GM12891 (cell line): Measurements from ENCODE around the gene HK1.

Experiments
- DNase-seq: peaks from one replicate; pipeline ENCODE4 v3.0.0; 2011; ENCODE audit warnings: low spot score; ENCODE audit not compliant: insufficient read length
- FAIRE-seq: peaks from 2 replicates; lab custom pipeline; 2011; peaks lifted over from hg19 to GRCh38; lab: Jason Lieb, UNC
- PAX5 ChIP-seq: IDR thresholded peaks from 2 replicates; pipeline ENCODE4 v1.6.1; 2011; ENCODE audit warnings: low read length, moderate library complexity, mild to moderate bottlenecking; ENCODE audit not compliant: insufficient read depth, severe bottlenecking
- POLR2A ChIP-seq: IDR thresholded peaks from 2 replicates; pipeline ENCODE4 v1.6.1; 2011; ENCODE audit warnings: low read depth, low read length, control low read depth
- POLR2AphosphoS5 ChIP-seq: IDR thresholded peaks from 2 replicates; pipeline ENCODE4 v1.6.1; 2011; ENCODE audit warnings: low read depth, low read length, control low read depth
- POU2F2 ChIP-seq: IDR thresholded peaks from 2 replicates; pipeline ENCODE4 v1.6.1; 2011; ENCODE audit warnings: low read depth, mild to moderate bottlenecking, control low read depth, low read length, moderate library complexity
- SPI1 ChIP-seq: IDR thresholded peaks from 2 replicates; pipeline ENCODE4 v1.6.1; 2011; ENCODE audit warnings: low read depth, low read length, control low read depth
- TAF1 ChIP-seq: IDR thresholded peaks from 2 replicates; pipeline ENCODE4 v1.6.1; 2011; ENCODE audit warnings: low read depth, low read length, control low read depth

Gene HK1

DNA sequence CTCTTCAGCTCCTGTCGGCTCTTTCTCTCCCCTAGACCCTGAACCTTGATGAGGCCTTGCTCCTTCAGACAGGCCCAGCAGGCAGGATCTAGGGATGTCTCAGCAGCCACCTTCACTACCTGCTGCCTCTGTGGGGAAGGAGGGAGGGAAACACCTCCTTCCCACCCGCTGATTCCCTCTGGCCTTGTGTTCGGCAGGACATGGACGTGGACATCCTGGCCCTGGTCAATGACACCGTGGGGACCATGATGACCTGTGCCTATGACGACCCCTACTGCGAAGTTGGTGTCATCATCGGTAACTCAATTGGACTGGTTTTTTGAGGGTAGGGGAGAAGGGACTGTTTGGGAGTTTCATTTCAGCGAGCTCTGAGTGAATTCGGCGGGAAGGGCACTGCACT, 37.8 kb upstream of the HK1 start:
- DNase-seq (no peak), FAIRE-seq (no peak)
- no peak for TF ChIP-seq POLR2AphosphoS5

DNA sequence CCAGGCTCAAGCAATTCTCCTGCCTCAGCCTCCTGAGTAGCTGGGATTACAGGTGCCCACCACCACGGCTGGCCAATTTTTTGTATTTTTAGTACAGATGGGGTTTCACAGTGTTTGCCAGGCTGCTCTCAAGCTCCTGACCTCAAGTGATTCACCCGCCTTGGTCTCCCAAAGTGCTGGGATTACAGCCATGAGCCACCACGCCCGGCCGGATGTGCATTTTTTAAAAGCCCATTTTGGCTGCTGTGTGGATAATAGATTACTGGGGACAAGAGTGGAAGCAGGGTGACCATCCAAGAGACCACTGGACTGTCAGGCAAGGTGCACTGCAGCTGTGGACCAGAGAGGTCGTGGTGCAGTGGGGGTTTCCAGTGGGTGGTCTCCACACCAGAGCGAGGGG, 36.7 kb upstream of the HK1 start:
- FAIRE-seq, result no peak
- no peak for DNase-seq
- TF ChIP-seq POLR2A (no peak), POU2F2 (no peak), SPI1 (no peak), PAX5 (no peak)

DNA sequence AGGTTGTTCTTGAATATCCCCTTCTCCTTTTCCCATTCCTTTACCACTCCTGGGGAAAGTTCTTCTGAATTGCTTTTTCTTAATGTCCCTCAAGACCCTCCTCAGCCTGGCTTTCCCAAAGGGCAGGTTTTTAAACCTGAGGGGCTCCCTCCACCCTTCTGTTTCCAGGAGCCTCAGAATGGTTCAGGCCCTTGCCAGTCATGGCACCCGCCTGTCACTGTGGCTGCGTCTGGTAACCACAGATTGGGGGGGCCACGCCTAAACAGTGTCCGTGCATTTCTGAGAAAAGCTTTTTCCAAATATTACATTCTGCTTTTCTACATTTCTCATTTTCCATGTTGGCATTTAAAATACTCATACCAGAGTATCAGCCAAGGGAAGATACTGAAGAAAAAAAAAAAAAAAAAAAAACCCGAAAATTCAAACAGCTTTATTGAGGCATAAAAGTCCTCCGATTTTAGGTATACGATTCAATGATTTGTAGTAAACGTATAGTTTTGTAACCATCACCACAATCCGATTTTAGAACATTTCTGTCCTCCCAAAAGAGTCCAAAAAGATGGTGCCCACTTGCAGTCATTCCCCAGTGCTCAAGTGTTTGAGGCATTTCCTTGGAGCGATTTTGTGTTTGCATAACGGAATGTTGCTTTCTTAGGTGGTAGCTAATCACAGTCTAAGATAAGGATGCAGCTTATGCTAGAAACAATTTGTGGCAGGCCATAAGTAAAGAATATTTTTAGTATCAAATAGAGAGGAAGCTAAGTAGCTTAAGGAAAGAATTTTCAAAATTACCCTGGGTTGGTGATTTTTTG, 36.0 kb upstream of the HK1 start:
- no peak for TF ChIP-seq PAX5
- TF ChIP-seq POLR2AphosphoS5, result no peak
- TF ChIP-seq SPI1, result no peak
- no peak for TF ChIP-seq POU2F2
- no peak for TF ChIP-seq POLR2A
- TF ChIP-seq TAF1, result no peak
- DNase-seq (no peak), FAIRE-seq (no peak)

DNA sequence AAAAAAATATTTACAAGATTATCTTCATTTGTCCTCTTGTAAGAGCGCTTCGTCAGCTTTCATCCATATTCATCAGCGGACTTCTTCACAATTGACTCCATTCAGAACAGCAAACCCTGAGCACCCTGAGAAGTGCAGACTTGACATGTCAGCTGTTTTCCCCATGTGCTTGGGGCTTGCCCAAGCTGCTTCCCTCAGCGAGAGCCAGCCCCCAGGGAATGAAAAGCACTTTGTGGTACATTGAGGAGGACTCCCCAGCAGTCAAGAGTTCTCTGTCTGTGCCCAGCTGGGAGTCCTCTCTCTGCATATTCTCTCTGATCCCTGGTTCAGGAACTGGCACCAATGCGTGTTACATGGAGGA, 35.5 kb upstream of the HK1 start:
- TF ChIP-seq POLR2AphosphoS5 (no peak), SPI1 (no peak)
- DNase-seq, result no peak
- no peak for FAIRE-seq

DNA sequence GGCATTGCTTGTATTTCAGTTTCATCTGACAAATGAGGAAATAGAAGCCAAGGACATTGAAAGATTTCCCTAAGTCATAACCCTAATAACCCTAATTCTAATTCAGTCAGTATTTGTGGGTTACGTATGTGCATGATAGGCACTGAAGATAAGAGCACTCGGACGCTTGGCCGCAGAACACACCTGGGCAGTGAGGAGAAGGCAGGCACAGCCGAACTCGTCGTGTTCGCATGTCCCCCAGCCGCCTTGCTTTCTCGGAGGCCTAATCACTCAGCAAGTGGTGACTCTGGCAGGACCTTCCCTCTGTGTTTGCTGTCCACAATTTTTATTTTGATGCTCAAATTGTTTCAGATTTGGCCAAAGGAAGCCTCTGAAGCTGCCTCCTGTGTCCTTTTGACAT, 34.5 kb upstream of the HK1 start:
- DNase-seq, result no peak
- FAIRE-seq, result no peak
- no peak for TF ChIP-seq TAF1
- no peak for TF ChIP-seq POLR2AphosphoS5
- TF ChIP-seq POLR2A, result no peak
- TF ChIP-seq PAX5, result no peak
- TF ChIP-seq SPI1, result no peak
- no peak for TF ChIP-seq POU2F2

DNA sequence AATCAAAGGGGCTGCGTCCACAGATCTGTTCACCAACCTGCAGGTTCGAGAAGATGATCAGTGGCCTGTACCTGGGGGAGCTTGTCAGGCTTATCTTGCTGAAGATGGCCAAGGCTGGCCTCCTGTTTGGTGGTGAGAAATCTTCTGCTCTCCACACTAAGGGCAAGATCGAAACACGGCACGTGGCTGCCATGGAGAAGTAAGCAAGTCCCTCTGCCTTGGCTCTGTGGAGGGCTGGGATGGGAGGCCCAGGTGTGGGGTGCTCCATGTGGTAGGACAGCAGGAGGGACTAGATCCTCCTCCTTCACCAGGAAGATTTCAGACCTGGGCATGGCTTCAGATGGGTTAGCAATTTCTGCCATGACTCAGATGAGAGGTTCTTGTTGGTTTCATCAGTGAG, 32.3 kb upstream of the HK1 start:
- DNase-seq, result no peak
- TF ChIP-seq TAF1 (no peak), POLR2AphosphoS5 (no peak), SPI1 (no peak), POU2F2 (no peak), POLR2A (no peak), PAX5 (no peak)
- no peak for FAIRE-seq

DNA sequence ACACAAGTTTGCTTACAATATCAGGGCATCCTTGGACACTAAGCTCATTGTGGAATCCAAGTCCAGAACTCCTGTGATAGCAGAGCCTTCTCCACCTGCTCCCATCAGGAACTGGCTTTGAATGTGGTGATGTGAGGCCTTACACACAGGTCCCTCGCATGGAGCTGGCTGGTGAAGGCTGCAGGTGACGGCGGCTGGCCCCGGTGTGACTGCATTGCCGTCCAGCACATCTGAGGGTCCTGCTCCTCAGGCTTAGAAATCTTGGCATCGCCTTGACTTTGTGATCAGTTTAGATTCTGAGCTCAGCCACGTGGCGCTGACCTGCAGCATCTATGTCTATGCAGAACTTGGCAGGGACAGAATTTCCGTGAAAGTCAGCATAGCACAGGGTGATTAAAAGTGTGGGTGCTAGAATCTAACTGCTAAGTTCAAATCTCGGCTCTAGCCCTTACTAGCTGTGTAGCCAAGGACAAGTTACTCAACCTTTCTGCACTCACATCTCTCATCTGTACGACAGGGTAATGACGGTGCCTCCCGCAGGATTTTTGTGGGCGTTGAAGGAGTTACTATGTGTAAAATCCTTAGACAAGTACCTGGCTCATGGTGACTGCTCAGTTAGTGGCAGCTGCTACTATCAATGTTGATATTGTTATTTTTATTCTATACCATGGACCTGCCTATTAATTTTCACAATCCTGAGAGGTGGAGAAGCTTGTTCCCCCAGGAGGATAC, 31.5 kb upstream of the HK1 start:
- DNase-seq, result no peak
- TF ChIP-seq POLR2A (no peak), TAF1 (no peak), PAX5 (no peak), SPI1 (no peak), POU2F2 (no peak), POLR2AphosphoS5 (no peak)
- no peak for FAIRE-seq

DNA sequence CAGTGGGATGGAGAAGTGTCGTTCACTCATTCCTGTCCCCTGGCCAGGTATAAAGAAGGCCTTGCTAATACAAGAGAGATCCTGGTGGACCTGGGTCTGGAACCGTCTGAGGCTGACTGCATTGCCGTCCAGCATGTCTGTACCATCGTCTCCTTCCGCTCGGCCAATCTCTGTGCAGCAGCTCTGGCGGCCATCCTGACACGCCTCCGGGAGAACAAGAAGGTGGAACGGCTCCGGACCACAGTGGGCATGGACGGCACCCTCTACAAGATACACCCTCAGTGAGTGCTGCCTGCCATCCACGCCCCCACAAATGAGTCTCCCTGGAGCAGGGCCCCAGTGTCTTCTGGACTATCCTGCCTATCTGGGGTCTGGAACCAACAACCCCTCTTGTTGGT, 31.0 kb upstream of the HK1 start:
- no peak for FAIRE-seq
- DNase-seq, result no peak
- no peak for TF ChIP-seq POU2F2
- no peak for TF ChIP-seq TAF1
- no peak for TF ChIP-seq POLR2AphosphoS5
- TF ChIP-seq POLR2A, result no peak
- TF ChIP-seq SPI1, result no peak
- no peak for TF ChIP-seq PAX5

DNA sequence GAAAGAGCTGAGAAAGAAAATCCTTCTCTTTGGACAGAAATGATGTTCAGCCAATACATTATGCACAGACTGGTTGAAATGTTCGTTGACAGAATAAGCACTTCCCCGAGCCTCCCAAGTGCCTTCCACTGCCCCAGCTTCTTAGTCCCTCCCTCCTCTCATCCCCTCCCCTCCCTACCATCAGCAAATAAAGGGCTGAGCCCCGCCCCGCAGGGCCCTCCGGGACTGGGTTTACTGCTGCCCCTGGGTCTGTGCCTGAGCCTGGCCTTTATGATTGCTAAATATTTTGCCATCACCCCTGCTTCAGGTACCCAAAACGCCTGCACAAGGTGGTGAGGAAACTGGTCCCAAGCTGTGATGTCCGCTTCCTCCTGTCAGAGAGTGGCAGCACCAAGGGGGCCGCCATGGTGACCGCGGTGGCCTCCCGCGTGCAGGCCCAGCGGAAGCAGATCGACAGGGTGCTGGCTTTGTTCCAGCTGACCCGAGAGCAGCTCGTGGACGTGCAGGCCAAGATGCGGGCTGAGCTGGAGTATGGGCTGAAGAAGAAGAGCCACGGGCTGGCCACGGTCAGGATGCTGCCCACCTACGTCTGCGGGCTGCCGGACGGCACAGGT, 30.1 kb upstream of the HK1 start:
- DNase-seq (no peak), FAIRE-seq (no peak)
- TF ChIP-seq POLR2A (no peak), PAX5 (no peak), TAF1 (no peak), POU2F2 (no peak), SPI1 (no peak), POLR2AphosphoS5 (no peak)
